Gastrocnemius medialis (tissue), 4 donors: ENCODE measurements around the gene ASF1B. TPM values are rescaled to one million over a fixed set of nuclear protein-coding genes. Genes with fewer than 3 reads are reported as not detected.

Experiments
- ATAC-seq, 2 donors: fragments of 150-250 bp; one replicate each; pipeline ENCODE4 v1.9.1; 2016
- DNase-seq, 2 donors: peaks; one replicate each; pipeline ENCODE4 v3.0.0-alpha.2; 2019
- H3K27ac ChIP-seq, 4 donors: fragments of 200-600 bp; sonication (generic); 1 replicate in 1 of 4; 2 replicates in 3 of 4; pipeline ENCODE4 v1.5.1; 2016 to 2018; ENCODE audit warnings: mild to moderate bottlenecking in 2 of 4, moderate library complexity in 1 of 4
- H3K27me3 ChIP-seq, 3 donors: fragments of 200-600 bp; sonication (generic) in 2 of 3; 1 replicate in 1 of 3; 2 replicates in 2 of 3; pipeline versions ENCODE4 v1.5.1 to v1.6.0; 2016 to 2019; ENCODE audit warnings: mild to moderate bottlenecking in 1 of 3, moderate library complexity in 1 of 3
- H3K36me3 ChIP-seq, 2 donors: fragments of 200-600 bp; sonication (generic) in 1 of 2; one replicate each; pipeline ENCODE4 v1.5.1; 2017 to 2018
- H3K4me1 ChIP-seq, 2 donors: fragments of 200-600 bp; sonication (generic) in 1 of 2; one replicate each; pipeline ENCODE4 v1.5.1; 2016 to 2017; ENCODE audit warnings: mild to moderate bottlenecking in 2 of 2
- H3K4me3 ChIP-seq, 4 donors: fragments of 200-600 bp; sonication (generic) in 3 of 4; 1 replicate in 1 of 4; 2 replicates in 3 of 4; pipeline ENCODE4 v1.5.1; 2016 to 2019; ENCODE audit warnings: mild to moderate bottlenecking in 2 of 4
- H3K9me3 ChIP-seq, 3 donors: fragments of 200-600 bp; sonication (generic) in 2 of 3; 1 replicate in 1 of 3; 2 replicates in 2 of 3; pipeline ENCODE4 v1.5.1; 2016 to 2019
- CTCF ChIP-seq, 5 experiments: fragments of 450-650 bp in 3 of 5; fragments of 200-600 bp in 2 of 5; sonication (generic) in 2 of 5; IDR thresholded peaks in 4 of 5; conservative IDR thresholded peaks in 1 of 5; 1 replicate in 4 of 5; 2 replicates in 1 of 5; pipeline ENCODE4 v1.5.1; 2016 to 2019; ENCODE audit warnings: antibody characterized with exemption in 5 of 5, mild to moderate bottlenecking in 3 of 5, moderate library complexity in 3 of 5
- POLR2A ChIP-seq, 2 donors: fragments of 450-650 bp; IDR thresholded peaks; one replicate each; pipeline ENCODE4 v1.6.1; 2017; ENCODE audit warnings: antibody characterized with exemption in 2 of 2, mild to moderate bottlenecking in 2 of 2, moderate library complexity in 2 of 2
- in situ Hi-C, 4 donors: fragments of 200-750 bp; cut with MboI; loops; one replicate each; pipeline versions ENCODE4 v1.15.0 to v1.8.0; 2017; ENCODE audit warnings: low sequenced_read_pairs in 4 of 4
- intact Hi-C: fragments of 100-400 bp; cut with DNase I; formaldehyde crosslinking; loops from one replicate; pipeline ENCODE4 v1.15.1; 2023; ENCODE audit warnings: low total_unique reads
- total RNA-seq, 4 donors: library from RNA; depleted of rRNA; stranded (reverse); fragments of >200 nt; gene quantifications; one replicate each; pipeline versions ENCODE4 v1.1.0 to v1.2.3, GENCODE V29; 2016

ASF1B gene
- total RNA-seq, 4 donors from 2014 or later = 1.2 to 4.1 (median 1.5) TPM; not detected in 1

DNA sequence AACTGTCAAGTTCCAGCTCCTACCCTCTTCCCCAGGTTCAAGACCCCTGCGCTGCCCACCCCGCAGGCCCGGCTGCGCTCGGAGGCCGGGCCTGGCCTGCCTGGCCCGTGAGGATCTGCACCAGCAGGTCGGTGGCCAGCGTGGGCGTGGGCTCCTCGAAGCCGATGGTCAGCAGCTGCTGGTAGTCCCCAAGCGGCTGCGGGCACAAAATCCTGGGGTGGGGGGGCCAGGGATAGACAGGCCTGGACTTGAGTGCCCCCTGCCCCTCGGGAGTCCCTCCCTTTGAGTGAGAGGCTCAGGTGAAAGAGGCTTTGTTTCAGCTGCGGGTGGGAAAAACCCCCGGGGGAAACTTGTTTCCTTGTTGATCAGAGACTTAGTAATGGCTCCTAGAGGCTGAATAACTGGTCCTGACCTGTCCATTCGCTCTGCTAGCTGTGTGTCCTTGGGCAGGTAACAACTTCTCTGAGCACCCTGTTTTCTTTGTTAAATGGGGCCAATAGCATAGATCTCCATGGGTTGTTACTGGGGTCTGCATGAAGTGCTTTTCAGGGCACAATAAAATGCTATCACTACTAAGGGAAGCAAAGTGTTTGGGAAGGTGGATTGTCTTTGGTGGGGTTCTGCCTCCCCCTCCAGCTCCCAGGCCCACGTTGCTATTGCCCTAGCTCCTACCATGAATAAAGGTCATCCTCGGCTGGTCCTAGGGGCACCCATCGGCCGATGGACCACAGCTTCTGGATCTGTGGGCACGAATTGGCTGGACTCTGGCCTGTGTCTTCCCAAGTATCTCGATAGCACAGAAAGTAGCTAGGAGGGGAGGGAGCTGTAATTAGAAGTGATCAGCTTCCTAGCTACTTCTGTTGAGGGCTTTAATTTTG lies 54.4 kb downstream of the ASF1B start:
- in situ Hi-C loops = loop anchor here in 2 of 4 donors (5.0 to 10.0 kb wide), 2 partner anchors 35 to 297 kb away; partner anchors contain the start of gene PRKACA (in 1 of the 2)
- peak overlapping the region; percentile 62 to 97 (median 93) for H3K4me3 ChIP-seq
- TF ChIP-seq POLR2A (IDR thresholded peaks at IDR 0.05) (no peak), CTCF (IDR thresholded peaks at IDR 0.05 in 4 of 5, conservative IDR thresholded peaks at IDR 0.05 in 1 of 5) (no peak)
- H3K9me3 ChIP-seq = no peaks in the 10 kb centered on the region
- DNase-seq = no peak
- ATAC-seq = peak in 1 of 2 donors; percentile 32
- intact Hi-C loops = loop anchor here (2.0 kb wide), 1 partner anchor 55 kb away; the partner anchor contains the start of gene ASF1B
- no peaks in the 10 kb centered on the region for H3K27me3 ChIP-seq
- peaks cover 17 to 18% of the 10 kb centered on the region in 2 donors for H3K4me1 ChIP-seq
- no peaks in the 10 kb centered on the region for H3K36me3 ChIP-seq
- H3K27ac ChIP-seq = peak overlapping the region; percentile 80 to 98 (median 94)

DNA sequence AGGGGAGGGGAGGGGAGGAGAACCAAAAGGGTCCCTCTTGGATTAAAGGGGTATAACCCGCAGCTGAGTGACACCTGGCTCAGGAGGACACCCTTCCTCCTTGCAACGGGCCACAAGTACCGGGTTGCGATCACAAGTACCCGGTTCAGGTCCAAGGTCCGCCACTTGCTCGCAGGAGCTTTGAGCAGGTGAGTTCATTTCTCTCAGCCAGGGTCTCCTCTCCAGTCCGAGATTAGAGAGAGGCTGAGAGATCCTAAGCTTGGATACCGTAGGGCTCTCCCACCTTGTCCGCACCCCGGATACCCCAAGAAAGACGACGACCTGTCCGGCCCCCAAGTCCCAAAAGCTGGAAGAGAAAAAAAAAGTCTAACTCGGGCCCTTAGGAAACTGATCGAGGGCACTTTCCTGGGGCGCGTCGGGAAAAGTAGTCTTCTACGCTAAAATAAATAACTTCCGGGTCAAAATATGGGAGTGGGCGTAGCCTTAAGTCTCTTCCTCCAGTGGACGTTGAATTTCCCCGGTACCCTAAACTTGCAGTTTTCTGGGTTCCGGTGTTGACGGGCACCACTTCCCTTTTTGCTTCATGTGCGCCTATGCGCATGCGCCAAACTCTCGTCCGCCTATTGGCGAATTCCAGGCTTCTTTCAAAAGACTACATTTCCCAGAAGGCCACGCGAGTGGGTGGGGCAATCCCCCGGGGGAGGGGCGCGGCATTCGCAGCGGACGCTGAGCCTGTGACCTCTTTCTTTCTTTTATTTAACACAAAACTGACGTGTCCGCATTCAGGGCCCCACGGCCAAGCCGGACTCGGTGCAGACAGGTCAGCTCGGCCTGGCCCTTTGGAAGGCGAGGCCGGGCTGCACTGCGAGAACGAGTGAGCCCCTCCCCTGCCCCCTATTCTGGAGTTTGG lies 55.2 kb downstream of the ASF1B start:
- H3K4me3 ChIP-seq = peak overlapping the region; percentile 62 to 97 (median 93)
- intact Hi-C loops = loop anchor here (2.0 kb wide), 1 partner anchor 56 kb away; the partner anchor contains the start of gene ASF1B
- no peaks in the 10 kb centered on the region for H3K9me3 ChIP-seq
- peak; percentile 98 to 100 for ATAC-seq
- TF ChIP-seq POLR2A (IDR thresholded peaks at IDR 0.05) (peak; percentile 72 to 76), CTCF (IDR thresholded peaks at IDR 0.05 in 4 of 5, conservative IDR thresholded peaks at IDR 0.05 in 1 of 5) (no peak)
- peak; percentile 98 to 99 for DNase-seq
- peak overlapping the region; percentile 80 to 98 (median 94) for H3K27ac ChIP-seq
- no peaks in the 10 kb centered on the region for H3K27me3 ChIP-seq
- in situ Hi-C loops = loop anchor here in 2 of 4 donors (5.0 to 10.0 kb wide), 2 partner anchors 36 to 296 kb away; partner anchors contain the start of gene PRKACA (in 1 of the 2)
- peaks cover 17 to 18% of the 10 kb centered on the region in 2 donors for H3K4me1 ChIP-seq
- no peaks in the 10 kb centered on the region for H3K36me3 ChIP-seq

DNA sequence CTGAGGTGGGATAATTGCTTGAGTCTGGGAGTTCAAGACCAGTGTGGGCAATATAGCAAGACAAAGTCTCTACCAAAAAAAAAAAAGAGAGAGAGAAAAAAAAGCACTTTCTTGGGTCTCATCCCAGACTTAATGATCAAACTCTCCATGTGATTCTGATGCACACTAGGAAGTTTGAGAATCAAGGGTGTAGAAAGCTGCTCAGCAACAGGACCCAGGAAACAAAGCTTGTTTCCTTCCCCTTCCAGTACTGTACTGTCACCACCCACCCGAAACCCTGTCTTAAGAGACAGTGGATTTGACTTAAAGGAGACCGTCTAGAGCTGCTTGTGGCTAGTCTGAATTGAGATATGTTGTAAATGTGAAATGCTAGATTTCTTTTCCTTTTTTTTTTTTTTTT lies 58.0 kb downstream of the ASF1B start:
- Histone ChIP-seq H3K36me3 (no peaks in the 10 kb centered on the region), H3K4me3 (no peak overlapping the region), H3K9me3 (no peaks in the 10 kb centered on the region), H3K27me3 (no peaks in the 10 kb centered on the region), H3K4me1 (peaks cover 30 to 35% of the 10 kb centered on the region in 2 donors), H3K27ac (no peak overlapping the region)
- TF ChIP-seq POLR2A (IDR thresholded peaks at IDR 0.05) = no peak
- no peak for TF ChIP-seq CTCF (IDR thresholded peaks at IDR 0.05 in 4 of 5, conservative IDR thresholded peaks at IDR 0.05 in 1 of 5)
- ATAC-seq (no peak), DNase-seq (no peak)
- intact Hi-C loops (loop anchor here (10.0 kb wide), 1 partner anchor 484 kb away; no protein-coding TSS in a partner anchor), in situ Hi-C loops (loop anchor here in 1 of 4 donors (10.0 kb wide), 1 partner anchor 204 kb away; the partner anchor contains the start of gene NANOS3)
